H1 (cell line): ENCODE measurements around the gene KIAA1671. TPM values are rescaled to one million over a fixed set of nuclear protein-coding genes. Genes with fewer than 3 reads are reported as not detected.

Experiments used
- CBX8 ChIP-seq: fragments of 300-800, 300-1000 bp; sonication (generic); IDR thresholded peaks from 2 replicates; pipeline ENCODE4 v1.7.1; 2016; ENCODE audit warnings: low read depth, low read length, borderline replicate concordance
- CREB1 ChIP-seq: IDR thresholded peaks from 2 replicates; pipeline ENCODE4 v1.6.1; 2012; ENCODE audit warnings: inconsistent platforms
- CTBP2 ChIP-seq: IDR thresholded peaks from 2 replicates; pipeline ENCODE4 v1.7.0; 2011; ENCODE audit warnings: borderline replicate concordance, mild to moderate bottlenecking, moderate library complexity, mixed read lengths, low read length; ENCODE audit not compliant: insufficient read depth, insufficient read length
- MAFK ChIP-seq: IDR thresholded peaks from 2 replicates; pipeline ENCODE4 v1.6.1; 2012; ENCODE audit warnings: low read depth, mild to moderate bottlenecking, improper control_type of control experiment, low read length
- POLR2AphosphoS5 ChIP-seq: IDR thresholded peaks from 2 replicates; pipeline ENCODE4 v1.6.1; 2011; ENCODE audit warnings: low read depth, low read length
- RFX5 ChIP-seq: IDR thresholded peaks from 2 replicates; pipeline ENCODE4 v1.6.1; 2011; ENCODE audit warnings: low read depth, low read length, improper control_type of control experiment, borderline replicate concordance
- SAP30 ChIP-seq: fragments of 300-600 bp; sonication (generic); IDR thresholded peaks from 2 replicates; pipeline ENCODE4 v1.7.1; 2012; ENCODE audit warnings: low read length, moderate library complexity, mild to moderate bottlenecking, inconsistent platforms; ENCODE audit not compliant: insufficient read depth, insufficient replicate concordance
- SP4 ChIP-seq: IDR thresholded peaks from 2 replicates; pipeline ENCODE4 v1.6.1; 2012; ENCODE audit warnings: low read length, inconsistent platforms
- TCF12 ChIP-seq: IDR thresholded peaks from 2 replicates; pipeline ENCODE4 v1.6.1; 2011; ENCODE audit warnings: low read depth, mild to moderate bottlenecking, low read length
- YY1 ChIP-seq: IDR thresholded peaks from 2 replicates; pipeline ENCODE4 v1.6.1; 2011; ENCODE audit warnings: low read depth, mild to moderate bottlenecking, low read length
- polyA plus RNA-seq, 7 experiments: library from polyadenylated mRNA; depleted of rRNA in 3 of 7; stranded (reverse) in 5 of 7; unstranded in 2 of 7; fragments of >200 nt in 5 of 7; fragments of 200-250 nt in 2 of 7; gene quantifications; 1 replicate in 5 of 7; 2 replicates in 1 of 7; 4 replicates in 1 of 7; pipeline versions ENCODE4 v1.2.1 to v1.2.3, GENCODE V29; 2011 to 2013; ENCODE audit warnings: missing spikeins in 2 of 7, mixed read lengths in 2 of 7
- total RNA-seq: library from RNA; stranded (reverse); fragmentation: NEBNext Ultra II Directional; extraction: Animal tissue kit (Norgen Biotek cat#: 25700); gene quantifications from 2 replicates; pipeline ENCODE4 v1.2.1, GENCODE V29; 2021
- TF ChIP-seq, protein P1 (sequence below): fragments of 300-600 bp; sonication (generic); IDR thresholded peaks from 2 replicates; pipeline ENCODE4 v1.7.1; 2012; ENCODE audit warnings: low read length, moderate library complexity, mild to moderate bottlenecking, inconsistent platforms; ENCODE audit not compliant: insufficient replicate concordance
- TF ChIP-seq, protein P2 (sequence below): IDR thresholded peaks from 2 replicates; pipeline ENCODE4 v1.6.1; 2012; ENCODE audit warnings: inconsistent platforms

The KIAA1671 gene
- total and polyA plus RNA-seq, 2 of the 8 experiments (the other 6 are each of a cell fraction or from before 2014, with no cell fraction given) = 6.4 to 23.9 TPM

DNA sequence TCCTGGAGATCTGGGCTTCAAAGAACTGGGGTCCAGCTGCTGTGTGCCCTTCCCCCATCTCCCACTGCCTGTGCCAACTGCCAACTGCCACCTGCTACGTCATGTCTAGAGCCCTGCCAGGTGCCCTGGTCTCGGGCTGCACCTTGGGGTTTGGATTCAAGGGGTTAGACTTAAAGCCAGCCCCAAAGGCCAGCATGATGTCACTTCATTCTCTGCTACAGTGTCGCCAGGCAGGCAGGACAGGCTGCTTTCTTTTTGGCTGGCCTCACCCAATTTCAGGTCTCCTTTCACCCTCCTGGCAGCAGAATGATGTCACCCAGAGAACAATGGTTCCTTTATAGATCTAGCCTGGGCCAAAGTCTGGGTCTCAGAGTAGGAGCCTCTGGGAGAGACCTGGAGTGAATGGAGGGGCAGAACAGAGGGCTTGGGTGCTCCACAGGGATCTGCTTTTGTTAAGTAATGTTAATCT lies 167.6 kb downstream of the KIAA1671 start (continued):
- TF ChIP-seq, protein P1, sequence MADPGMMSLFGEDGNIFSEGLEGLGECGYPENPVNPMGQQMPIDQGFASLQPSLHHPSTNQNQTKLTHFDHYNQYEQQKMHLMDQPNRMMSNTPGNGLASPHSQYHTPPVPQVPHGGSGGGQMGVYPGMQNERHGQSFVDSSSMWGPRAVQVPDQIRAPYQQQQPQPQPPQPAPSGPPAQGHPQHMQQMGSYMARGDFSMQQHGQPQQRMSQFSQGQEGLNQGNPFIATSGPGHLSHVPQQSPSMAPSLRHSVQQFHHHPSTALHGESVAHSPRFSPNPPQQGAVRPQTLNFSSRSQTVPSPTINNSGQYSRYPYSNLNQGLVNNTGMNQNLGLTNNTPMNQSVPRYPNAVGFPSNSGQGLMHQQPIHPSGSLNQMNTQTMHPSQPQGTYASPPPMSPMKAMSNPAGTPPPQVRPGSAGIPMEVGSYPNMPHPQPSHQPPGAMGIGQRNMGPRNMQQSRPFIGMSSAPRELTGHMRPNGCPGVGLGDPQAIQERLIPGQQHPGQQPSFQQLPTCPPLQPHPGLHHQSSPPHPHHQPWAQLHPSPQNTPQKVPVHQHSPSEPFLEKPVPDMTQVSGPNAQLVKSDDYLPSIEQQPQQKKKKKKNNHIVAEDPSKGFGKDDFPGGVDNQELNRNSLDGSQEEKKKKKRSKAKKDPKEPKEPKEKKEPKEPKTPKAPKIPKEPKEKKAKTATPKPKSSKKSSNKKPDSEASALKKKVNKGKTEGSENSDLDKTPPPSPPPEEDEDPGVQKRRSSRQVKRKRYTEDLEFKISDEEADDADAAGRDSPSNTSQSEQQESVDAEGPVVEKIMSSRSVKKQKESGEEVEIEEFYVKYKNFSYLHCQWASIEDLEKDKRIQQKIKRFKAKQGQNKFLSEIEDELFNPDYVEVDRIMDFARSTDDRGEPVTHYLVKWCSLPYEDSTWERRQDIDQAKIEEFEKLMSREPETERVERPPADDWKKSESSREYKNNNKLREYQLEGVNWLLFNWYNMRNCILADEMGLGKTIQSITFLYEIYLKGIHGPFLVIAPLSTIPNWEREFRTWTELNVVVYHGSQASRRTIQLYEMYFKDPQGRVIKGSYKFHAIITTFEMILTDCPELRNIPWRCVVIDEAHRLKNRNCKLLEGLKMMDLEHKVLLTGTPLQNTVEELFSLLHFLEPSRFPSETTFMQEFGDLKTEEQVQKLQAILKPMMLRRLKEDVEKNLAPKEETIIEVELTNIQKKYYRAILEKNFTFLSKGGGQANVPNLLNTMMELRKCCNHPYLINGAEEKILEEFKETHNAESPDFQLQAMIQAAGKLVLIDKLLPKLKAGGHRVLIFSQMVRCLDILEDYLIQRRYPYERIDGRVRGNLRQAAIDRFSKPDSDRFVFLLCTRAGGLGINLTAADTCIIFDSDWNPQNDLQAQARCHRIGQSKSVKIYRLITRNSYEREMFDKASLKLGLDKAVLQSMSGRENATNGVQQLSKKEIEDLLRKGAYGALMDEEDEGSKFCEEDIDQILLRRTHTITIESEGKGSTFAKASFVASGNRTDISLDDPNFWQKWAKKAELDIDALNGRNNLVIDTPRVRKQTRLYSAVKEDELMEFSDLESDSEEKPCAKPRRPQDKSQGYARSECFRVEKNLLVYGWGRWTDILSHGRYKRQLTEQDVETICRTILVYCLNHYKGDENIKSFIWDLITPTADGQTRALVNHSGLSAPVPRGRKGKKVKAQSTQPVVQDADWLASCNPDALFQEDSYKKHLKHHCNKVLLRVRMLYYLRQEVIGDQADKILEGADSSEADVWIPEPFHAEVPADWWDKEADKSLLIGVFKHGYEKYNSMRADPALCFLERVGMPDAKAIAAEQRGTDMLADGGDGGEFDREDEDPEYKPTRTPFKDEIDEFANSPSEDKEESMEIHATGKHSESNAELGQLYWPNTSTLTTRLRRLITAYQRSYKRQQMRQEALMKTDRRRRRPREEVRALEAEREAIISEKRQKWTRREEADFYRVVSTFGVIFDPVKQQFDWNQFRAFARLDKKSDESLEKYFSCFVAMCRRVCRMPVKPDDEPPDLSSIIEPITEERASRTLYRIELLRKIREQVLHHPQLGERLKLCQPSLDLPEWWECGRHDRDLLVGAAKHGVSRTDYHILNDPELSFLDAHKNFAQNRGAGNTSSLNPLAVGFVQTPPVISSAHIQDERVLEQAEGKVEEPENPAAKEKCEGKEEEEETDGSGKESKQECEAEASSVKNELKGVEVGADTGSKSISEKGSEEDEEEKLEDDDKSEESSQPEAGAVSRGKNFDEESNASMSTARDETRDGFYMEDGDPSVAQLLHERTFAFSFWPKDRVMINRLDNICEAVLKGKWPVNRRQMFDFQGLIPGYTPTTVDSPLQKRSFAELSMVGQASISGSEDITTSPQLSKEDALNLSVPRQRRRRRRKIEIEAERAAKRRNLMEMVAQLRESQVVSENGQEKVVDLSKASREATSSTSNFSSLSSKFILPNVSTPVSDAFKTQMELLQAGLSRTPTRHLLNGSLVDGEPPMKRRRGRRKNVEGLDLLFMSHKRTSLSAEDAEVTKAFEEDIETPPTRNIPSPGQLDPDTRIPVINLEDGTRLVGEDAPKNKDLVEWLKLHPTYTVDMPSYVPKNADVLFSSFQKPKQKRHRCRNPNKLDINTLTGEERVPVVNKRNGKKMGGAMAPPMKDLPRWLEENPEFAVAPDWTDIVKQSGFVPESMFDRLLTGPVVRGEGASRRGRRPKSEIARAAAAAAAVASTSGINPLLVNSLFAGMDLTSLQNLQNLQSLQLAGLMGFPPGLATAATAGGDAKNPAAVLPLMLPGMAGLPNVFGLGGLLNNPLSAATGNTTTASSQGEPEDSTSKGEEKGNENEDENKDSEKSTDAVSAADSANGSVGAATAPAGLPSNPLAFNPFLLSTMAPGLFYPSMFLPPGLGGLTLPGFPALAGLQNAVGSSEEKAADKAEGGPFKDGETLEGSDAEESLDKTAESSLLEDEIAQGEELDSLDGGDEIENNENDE = no peak
- TF ChIP-seq MAFK (no peak), POLR2AphosphoS5 (no peak), SAP30 (no peak), RFX5 (no peak), YY1 (no peak), CTBP2 (no peak), TCF12 (no peak), CBX8 (no peak), CREB1 (no peak), SP4 (no peak)
- TF ChIP-seq, protein P2, sequence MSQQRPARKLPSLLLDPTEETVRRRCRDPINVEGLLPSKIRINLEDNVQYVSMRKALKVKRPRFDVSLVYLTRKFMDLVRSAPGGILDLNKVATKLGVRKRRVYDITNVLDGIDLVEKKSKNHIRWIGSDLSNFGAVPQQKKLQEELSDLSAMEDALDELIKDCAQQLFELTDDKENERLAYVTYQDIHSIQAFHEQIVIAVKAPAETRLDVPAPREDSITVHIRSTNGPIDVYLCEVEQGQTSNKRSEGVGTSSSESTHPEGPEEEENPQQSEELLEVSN = no peak
